ENCODE data around the gene PDE7B. TPM values are rescaled to one million over a fixed set of nuclear protein-coding genes. Genes with fewer than 3 reads are reported as not detected.

Gene PDE7B
- polyA plus RNA-seq, 1 of the 3 experiments (the other 2 are of a cell fraction), result 1.9 TPM

- Histone ChIP-seq H4K20me1 (ENCODE audit: insufficient read depth) (no peaks in the 10 kb centered on the region), H3K79me2 (ENCODE audit: insufficient read depth) (no peaks in the 10 kb centered on the region), H2AFZ (ENCODE audit: low read depth) (no peak overlapping the region), H3K4me1 (ENCODE audit: control insufficient read depth in 1 of 2, insufficient read depth in 2 of 2, low read depth in 1 of 2, low read length in 1 of 2) (peaks cover 0 to 2% of the 10 kb centered on the region in 2 experiments; a peak in 1 of 4 replicates), H3K27me3 (ENCODE audit: insufficient read depth) (no peaks in the 10 kb centered on the region), H3K9me2 (no peaks in the 10 kb centered on the region), H3K4me3 (ENCODE audit: low read depth in 2 of 2, low read length in 1 of 2) (no peak overlapping the region), H3K36me3 (replicated peaks in 1 of 2; ENCODE audit: control insufficient read depth in 1 of 2, insufficient read depth in 2 of 2, low read length in 1 of 2) (peaks cover 0 to 3% of the 10 kb centered on the region in 2 experiments), H3K9me3 (no peaks in the 10 kb centered on the region), H3K4me2 (no peak overlapping the region), H3K9ac (no peak overlapping the region), H3F3A (replicated peaks; ENCODE audit: insufficient read depth) (no peaks in the 10 kb centered on the region), H3K27ac (ENCODE audit: low read depth in 2 of 2, low read length in 1 of 2) (no peak overlapping the region)
- ChIA-PET CTCF (no interaction called here), POLR2A (no interaction called here)
- TF ChIP-seq NRF1 (IDR thresholded peaks at IDR 0.05; ENCODE audit: low read depth, low read length), result no peak
- no peak for TF ChIP-seq SMC3 (IDR thresholded peaks at IDR 0.05; ENCODE audit: low read depth, low read length)
- no peak for TF ChIP-seq PBX3 (IDR thresholded peaks at IDR 0.05)
- TF ChIP-seq NFIC (IDR thresholded peaks at IDR 0.05; ENCODE audit: borderline replicate concordance), result no peak
- TF ChIP-seq REST (IDR thresholded peaks at IDR 0.05; ENCODE audit: low read depth, low read length), result no peak
- TF ChIP-seq MXI1 (IDR thresholded peaks at IDR 0.05; ENCODE audit: low read depth, low read length), result no peak
- no peak for TF ChIP-seq SIN3A (IDR thresholded peaks at IDR 0.05; ENCODE audit: borderline replicate concordance, low read depth, low read length)
- no peak for TF ChIP-seq MEF2A (IDR thresholded peaks at IDR 0.05; ENCODE audit: borderline replicate concordance, low read depth)
- TF ChIP-seq CTCF (IDR thresholded peaks at IDR 0.05), result no peak
- no peak for TF ChIP-seq JUND (IDR thresholded peaks at IDR 0.05)
- TF ChIP-seq ZBTB33 (IDR thresholded peaks at IDR 0.05; ENCODE audit: borderline replicate concordance, low read depth), result no peak
- no peak for TF ChIP-seq EZH2phosphoT487 (IDR thresholded peaks at IDR 0.05; ENCODE audit: borderline replicate concordance, low read depth)
- no peak for TF ChIP-seq RCOR1 (IDR thresholded peaks at IDR 0.05; ENCODE audit: low read length)
- TF ChIP-seq, protein P1, sequence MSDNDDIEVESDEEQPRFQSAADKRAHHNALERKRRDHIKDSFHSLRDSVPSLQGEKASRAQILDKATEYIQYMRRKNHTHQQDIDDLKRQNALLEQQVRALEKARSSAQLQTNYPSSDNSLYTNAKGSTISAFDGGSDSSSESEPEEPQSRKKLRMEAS (IDR thresholded peaks at IDR 0.05; ENCODE audit: low read depth), result no peak
- no peak for TF ChIP-seq GABPA (IDR thresholded peaks at IDR 0.05; ENCODE audit: low read depth)
- 95% methylated on average over 1 of the region's 1 CpG for WGBS (ENCODE audit: low lambda C conversion rate)
- no peak for DNase-seq
Observed at GRCh38 chr6:136181512-136181833, 330.0 kb downstream of the PDE7B start.

Data from SK-N-SH (cell line).